SU-DHL-6 (cell line): Measurements from ENCODE around the gene PRSS56.

Experiments
- H2AFZ ChIP-seq: fragments of 200-600 bp; sonication (generic); 2 replicates; pipeline ENCODE4 v1.6.1; 2014; ENCODE audit warnings: low read depth, mild to moderate bottlenecking, moderate library complexity, mixed read lengths, antibody characterized with exemption, low read length; ENCODE audit not compliant: severe bottlenecking
- H3F3A ChIP-seq: fragments of 200-600 bp; shearing (Covaris generic); 2 replicates; pipeline ENCODE4 v1.6.0; 2016; ENCODE audit warnings: antibody characterized with exemption, mild to moderate bottlenecking; ENCODE audit not compliant: insufficient read depth
- H3K27ac ChIP-seq: fragments of 200-600 bp; sonication (generic); 2 replicates; pipeline ENCODE4 v1.5.1; 2016; ENCODE audit warnings: low read depth, mild to moderate bottlenecking, low read length, moderate library complexity, mixed read lengths
- H3K27me3 ChIP-seq: fragments of 200-600 bp; sonication (generic), shearing (Covaris generic); 2 replicates; pipeline ENCODE4 v1.6.0; 2014; ENCODE audit warnings: mild to moderate bottlenecking, low read length
- H3K36me3 ChIP-seq: fragments of 200-600 bp; sonication (generic); 2 replicates; pipeline ENCODE4 v1.6.1; 2014; ENCODE audit warnings: mild to moderate bottlenecking, low read length, mixed read lengths
- H3K4me2 ChIP-seq: fragments of 300-600, 200-600 bp; shearing (Covaris generic), sonication (generic); 2 replicates; pipeline ENCODE4 v1.6.0; 2014; ENCODE audit warnings: low read length, low read depth, mild to moderate bottlenecking; ENCODE audit not compliant: poor library complexity, severe bottlenecking
- H3K4me3 ChIP-seq: fragments of 200-600 bp; sonication (generic); 2 replicates; pipeline ENCODE4 v1.5.1; 2014; ENCODE audit warnings: antibody characterized with exemption, low read length, mild to moderate bottlenecking, mixed read lengths; ENCODE audit not compliant: insufficient read depth, poor library complexity, severe bottlenecking
- H3K79me2 ChIP-seq: fragments of 200-600 bp; sonication (generic); 2 replicates; pipeline ENCODE4 v1.6.1; 2014; ENCODE audit warnings: mild to moderate bottlenecking, low read length, moderate library complexity; ENCODE audit not compliant: insufficient read depth
- H3K9ac ChIP-seq: fragments of 200-600 bp; sonication (generic); 2 replicates; pipeline ENCODE4 v1.7.0; 2014; ENCODE audit warnings: mild to moderate bottlenecking, low read length
- H3K9me2 ChIP-seq: fragments of 200-600 bp; sonication (generic); replicated peaks from 2 replicates; pipeline ENCODE4 v1.6.1; 2014; ENCODE audit warnings: low read length; ENCODE audit not compliant: insufficient read depth
- H3K9me3 ChIP-seq: fragments of 200-600 bp; sonication (generic); 2 replicates; pipeline ENCODE4 v1.6.1; 2014; ENCODE audit warnings: low read length, mixed read lengths; ENCODE audit not compliant: insufficient read depth
- H4K20me1 ChIP-seq: fragments of 200-600 bp; sonication (generic); 2 replicates; pipeline ENCODE4 v1.6.1; 2014; ENCODE audit warnings: low read depth, mild to moderate bottlenecking, antibody characterized with exemption, low read length, moderate library complexity, mixed read lengths
- CTCF ChIP-seq: fragments of 200-600 bp; sonication (generic); IDR thresholded peaks from one replicate; pipeline ENCODE4 v1.5.1; 2017; ENCODE audit warnings: antibody characterized with exemption, mild to moderate bottlenecking, low read length, moderate library complexity; ENCODE audit not compliant: insufficient read depth, poor library complexity, severe bottlenecking
- EZH2phosphoT487 ChIP-seq: fragments of 200-600 bp; sonication (generic), shearing (Covaris generic); conservative IDR thresholded peaks from 2 replicates; pipeline ENCODE4 v1.6.1; 2018; ENCODE audit warnings: mild to moderate bottlenecking, antibody characterized with exemption, low read length, moderate library complexity, mixed read lengths

PRSS56 gene

GRCh38 chr2:232479341-232480200 lies 40.6 kb upstream of the PRSS56 start:
- Histone ChIP-seq H3K27me3 (no peaks in the 10 kb centered on the region), H3K4me3 (no peak overlapping the region)

GRCh38 chr2:232480201-232481190 lies 39.7 kb upstream of the PRSS56 start:
- no peaks in the 10 kb centered on the region for H3K27me3 ChIP-seq
- H4K20me1 ChIP-seq, result no peaks in the 10 kb centered on the region
- no peaks in the 10 kb centered on the region for H3K9me3 ChIP-seq
- H3K9ac ChIP-seq, result no peak overlapping the region
- no peak overlapping the region for H2AFZ ChIP-seq
- no peaks in the 10 kb centered on the region for H3K9me2 ChIP-seq
- H3F3A ChIP-seq, result no peaks in the 10 kb centered on the region
- no peak overlapping the region for H3K27ac ChIP-seq
- no peak overlapping the region for H3K4me3 ChIP-seq
- H3K36me3 ChIP-seq, result no peaks in the 10 kb centered on the region
- H3K4me2 ChIP-seq, result no peak overlapping the region
- no peaks in the 10 kb centered on the region for H3K79me2 ChIP-seq
- TF ChIP-seq EZH2phosphoT487 (no peak), CTCF (no peak)

More at GRCh38 chr2:232479341-232480200, 40.6 kb upstream of the PRSS56 start:
- H3K36me3 ChIP-seq, result no peaks in the 10 kb centered on the region
- H2AFZ ChIP-seq, result no peak overlapping the region
- no peak overlapping the region for H3K27ac ChIP-seq
- no peaks in the 10 kb centered on the region for H3K9me2 ChIP-seq
- H4K20me1 ChIP-seq, result no peaks in the 10 kb centered on the region
- no peak overlapping the region for H3K9ac ChIP-seq
- H3K4me2 ChIP-seq, result no peak overlapping the region
- H3F3A ChIP-seq, result no peaks in the 10 kb centered on the region
- no peaks in the 10 kb centered on the region for H3K79me2 ChIP-seq
- TF ChIP-seq EZH2phosphoT487, result no peak
- TF ChIP-seq CTCF, result no peak
- no peaks in the 10 kb centered on the region for H3K9me3 ChIP-seq

GRCh38 chr2:232481322-232482140 lies 38.7 kb upstream of the PRSS56 start:
- no peaks in the 10 kb centered on the region for H3K79me2 ChIP-seq
- no peak overlapping the region for H3K4me3 ChIP-seq
- no peaks in the 10 kb centered on the region for H3K9me2 ChIP-seq
- no peaks in the 10 kb centered on the region for H3K9me3 ChIP-seq
- no peaks in the 10 kb centered on the region for H3K36me3 ChIP-seq
- H3K9ac ChIP-seq, result no peak overlapping the region
- H4K20me1 ChIP-seq, result no peaks in the 10 kb centered on the region
- no peaks in the 10 kb centered on the region for H3F3A ChIP-seq
- TF ChIP-seq EZH2phosphoT487, result no peak
- TF ChIP-seq CTCF, result no peak
- H2AFZ ChIP-seq, result no peak overlapping the region
- no peak overlapping the region for H3K4me2 ChIP-seq
- H3K27me3 ChIP-seq, result no peaks in the 10 kb centered on the region
- no peak overlapping the region for H3K27ac ChIP-seq
